ENCODE data around the gene RPL4.

RPL4 gene

DNA sequence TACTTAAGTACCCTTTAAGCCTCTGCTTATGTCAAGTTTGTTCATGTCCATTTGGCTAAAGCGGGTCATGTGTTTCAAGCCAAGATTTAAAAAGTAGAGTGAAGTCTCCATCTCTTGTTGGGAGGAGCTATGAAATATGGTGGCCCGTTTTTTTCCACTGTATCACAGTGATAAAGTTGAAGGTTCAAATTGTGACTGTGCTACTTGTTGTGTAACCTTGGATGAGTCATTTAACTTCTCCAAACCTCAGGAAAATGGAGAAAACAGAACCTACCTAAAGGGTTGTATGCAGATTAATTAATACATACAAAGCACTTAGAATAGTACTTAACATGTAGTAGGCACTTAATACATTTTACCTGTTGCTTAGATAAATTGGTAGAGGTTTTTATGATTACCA, 50.5 kb downstream of the RPL4 start:
- no peak for DNase-seq (ENCODE audit: low spot score)

DNA sequence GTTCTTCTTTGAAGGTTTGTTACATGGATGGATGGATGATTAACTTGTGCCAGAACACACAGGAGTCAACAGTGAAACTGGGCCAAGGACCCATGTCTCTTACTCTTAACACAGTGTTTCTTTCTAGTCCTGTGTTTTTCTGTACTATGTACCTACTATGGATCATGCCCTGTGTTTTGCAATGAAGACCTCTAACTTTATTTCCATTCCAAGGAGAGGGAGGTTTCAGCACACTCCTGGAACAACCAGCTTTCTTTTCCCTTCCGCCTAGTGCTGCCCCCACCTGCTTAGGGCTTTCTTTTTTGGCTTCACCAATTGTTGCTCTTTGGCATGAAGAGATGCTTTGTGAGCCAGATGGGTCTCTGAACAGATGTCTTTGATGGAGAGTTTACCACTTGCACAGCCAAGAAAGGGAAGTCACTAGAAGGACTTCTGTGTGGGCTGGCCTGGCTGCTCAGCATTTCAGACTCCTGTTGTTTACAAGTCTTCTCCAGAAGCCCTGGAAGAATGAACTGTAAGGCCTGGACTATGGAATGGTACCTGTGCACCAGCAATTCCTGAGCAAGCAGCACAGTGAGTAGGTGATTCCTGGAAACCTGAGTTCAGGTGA, 51.6 kb downstream of the RPL4 start:
- DNase-seq (ENCODE audit: low spot score), result peak; percentile 19

- DNase-seq (ENCODE audit: low spot score), result no peak
These were observed 52.2 kb downstream of the RPL4 start for GRCh38 chr15:66452420-66452819.
